ENCODE results near the gene PTPRM. TPM values are rescaled to one million over a fixed set of nuclear protein-coding genes. Genes with fewer than 3 reads are reported as not detected.

PTPRM gene
- total RNA-seq, 1 experiment from 2014 or later, result 1.6 TPM

DNA sequence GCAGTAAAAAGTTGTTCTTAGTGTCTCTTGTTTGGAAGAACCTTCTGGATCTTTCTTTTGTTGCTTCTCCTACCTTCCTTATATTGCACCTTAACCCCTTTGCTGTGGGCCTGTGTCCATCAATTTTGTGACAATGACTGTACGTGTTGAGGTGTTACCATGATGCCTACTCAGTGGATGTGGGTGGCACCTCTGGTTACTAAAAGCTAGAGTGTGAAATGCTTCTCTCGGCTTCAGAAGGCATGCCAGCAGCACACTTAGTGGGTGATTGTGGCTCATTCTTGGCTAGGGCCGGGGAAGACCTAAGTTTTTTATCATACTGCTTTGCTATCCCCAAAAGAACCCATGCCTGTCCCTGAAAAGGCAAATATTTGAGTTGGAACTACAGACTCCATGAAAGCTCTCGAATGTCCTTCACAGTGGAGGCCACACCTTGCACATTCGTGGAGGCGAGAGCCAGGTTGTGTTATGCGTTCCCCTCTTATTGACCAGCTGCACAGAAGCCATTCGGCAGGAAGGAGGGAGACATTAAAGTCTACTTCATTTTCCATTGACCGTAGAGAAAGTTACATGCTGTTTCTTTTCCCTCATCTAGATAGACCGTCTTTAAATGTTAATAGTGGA, 528.9 kb downstream of the PTPRM start:
- Histone ChIP-seq H3K27me3 (ENCODE audit: control insufficient read depth, insufficient read depth, low read length) (no peaks in the 10 kb centered on the region), H3K27ac (ENCODE audit: low read length) (no peak overlapping the region), H3K9me3 (ENCODE audit: control insufficient read depth, insufficient read depth, low read depth, low read length) (no peaks in the 10 kb centered on the region), H3K4me1 (ENCODE audit: control insufficient read depth, insufficient read depth, low read length) (no peaks in the 10 kb centered on the region), H3K4me3 (ENCODE audit: low read depth in 2 of 2, low read length in 2 of 2) (no peak overlapping the region), H3K36me3 (ENCODE audit: control insufficient read depth, insufficient read depth, low read length) (no peaks in the 10 kb centered on the region)
- in situ Hi-C loops (cut with HindIII; ENCODE audit: low pct_unique_long_range_greater_than_20kb, low sequenced_read_pairs) (no loop called here), intact Hi-C loops (cut with micrococcal nuclease; ENCODE audit: unreplicated experiment) (no loop called here)
- no peak for TF ChIP-seq POLR2AphosphoS5 (IDR thresholded peaks at IDR 0.05; ENCODE audit: low read depth, low read length)
- TF ChIP-seq, protein P1, sequence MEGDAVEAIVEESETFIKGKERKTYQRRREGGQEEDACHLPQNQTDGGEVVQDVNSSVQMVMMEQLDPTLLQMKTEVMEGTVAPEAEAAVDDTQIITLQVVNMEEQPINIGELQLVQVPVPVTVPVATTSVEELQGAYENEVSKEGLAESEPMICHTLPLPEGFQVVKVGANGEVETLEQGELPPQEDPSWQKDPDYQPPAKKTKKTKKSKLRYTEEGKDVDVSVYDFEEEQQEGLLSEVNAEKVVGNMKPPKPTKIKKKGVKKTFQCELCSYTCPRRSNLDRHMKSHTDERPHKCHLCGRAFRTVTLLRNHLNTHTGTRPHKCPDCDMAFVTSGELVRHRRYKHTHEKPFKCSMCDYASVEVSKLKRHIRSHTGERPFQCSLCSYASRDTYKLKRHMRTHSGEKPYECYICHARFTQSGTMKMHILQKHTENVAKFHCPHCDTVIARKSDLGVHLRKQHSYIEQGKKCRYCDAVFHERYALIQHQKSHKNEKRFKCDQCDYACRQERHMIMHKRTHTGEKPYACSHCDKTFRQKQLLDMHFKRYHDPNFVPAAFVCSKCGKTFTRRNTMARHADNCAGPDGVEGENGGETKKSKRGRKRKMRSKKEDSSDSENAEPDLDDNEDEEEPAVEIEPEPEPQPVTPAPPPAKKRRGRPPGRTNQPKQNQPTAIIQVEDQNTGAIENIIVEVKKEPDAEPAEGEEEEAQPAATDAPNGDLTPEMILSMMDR (IDR thresholded peaks at IDR 0.05), result no peak
- TF ChIP-seq REST (IDR thresholded peaks at IDR 0.05; ENCODE audit: insufficient read depth in 1 of 2, low read depth in 2 of 2, low read length in 1 of 2), result no peak
- no peak for TF ChIP-seq TCF7L2 (IDR thresholded peaks at IDR 0.05; ENCODE audit: low read depth, low read length)
- TF ChIP-seq SIN3A (IDR thresholded peaks at IDR 0.05; ENCODE audit: borderline replicate concordance, insufficient read depth, low read depth, low read length), result no peak
- POLR2A ChIA-PET, result no interaction called here
- no peak for DNase-seq (ENCODE audit: low read depth, low spot score)
- CTCF ChIA-PET, result no interaction called here
- ATAC-seq, result no peak
- BruUV-seq (replicated peaks), result no TSS peak

DNA sequence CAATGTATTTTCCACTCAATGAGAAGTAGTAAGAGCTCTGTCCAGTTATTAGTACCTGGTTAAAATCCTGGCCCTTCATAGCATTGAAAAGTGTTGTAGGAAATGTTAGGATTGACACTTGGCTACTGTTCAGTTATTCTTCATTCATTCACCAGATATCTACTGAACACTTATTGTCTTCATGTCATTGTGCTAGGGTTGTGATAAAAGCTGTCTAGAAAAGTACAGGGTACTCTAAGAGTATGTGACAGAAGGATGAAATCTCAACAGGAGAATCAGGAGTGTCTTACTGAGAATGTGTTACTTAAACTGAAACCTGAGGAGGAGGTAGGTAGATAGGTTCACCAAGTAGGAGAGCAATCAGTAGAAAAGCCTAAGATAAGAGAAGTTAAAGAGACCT, 530.3 kb downstream of the PTPRM start:
- CTCF ChIA-PET, result no interaction called here

More for the DNA sequence above, 530.3 kb downstream of the PTPRM start:
- Histone ChIP-seq H3K4me3 (ENCODE audit: low read depth in 2 of 2, low read length in 2 of 2) (no peak overlapping the region), H3K4me1 (ENCODE audit: control insufficient read depth, insufficient read depth, low read length) (no peaks in the 10 kb centered on the region), H3K9me3 (ENCODE audit: control insufficient read depth, insufficient read depth, low read depth, low read length) (no peaks in the 10 kb centered on the region), H3K36me3 (ENCODE audit: control insufficient read depth, insufficient read depth, low read length) (no peaks in the 10 kb centered on the region), H3K27me3 (ENCODE audit: control insufficient read depth, insufficient read depth, low read length) (no peaks in the 10 kb centered on the region), H3K27ac (ENCODE audit: low read length) (no peak overlapping the region)
- no peak for ATAC-seq
- intact Hi-C loops (cut with micrococcal nuclease; ENCODE audit: unreplicated experiment) (no loop called here), in situ Hi-C loops (cut with HindIII; ENCODE audit: low pct_unique_long_range_greater_than_20kb, low sequenced_read_pairs) (no loop called here)
- POLR2A ChIA-PET, result no interaction called here
- TF ChIP-seq, protein P1 (IDR thresholded peaks at IDR 0.05), result no peak
- TF ChIP-seq REST (IDR thresholded peaks at IDR 0.05; ENCODE audit: insufficient read depth in 1 of 2, low read depth in 2 of 2, low read length in 1 of 2) (no peak), SIN3A (IDR thresholded peaks at IDR 0.05; ENCODE audit: borderline replicate concordance, insufficient read depth, low read depth, low read length) (no peak), TCF7L2 (IDR thresholded peaks at IDR 0.05; ENCODE audit: low read depth, low read length) (no peak), POLR2AphosphoS5 (IDR thresholded peaks at IDR 0.05; ENCODE audit: low read depth, low read length) (no peak)
- no TSS peak for BruUV-seq (replicated peaks)
- no peak for DNase-seq (ENCODE audit: low read depth, low spot score)

All from Panc1 (cell line).